Measurements from ENCODE around the gene HIP1.

DNA sequence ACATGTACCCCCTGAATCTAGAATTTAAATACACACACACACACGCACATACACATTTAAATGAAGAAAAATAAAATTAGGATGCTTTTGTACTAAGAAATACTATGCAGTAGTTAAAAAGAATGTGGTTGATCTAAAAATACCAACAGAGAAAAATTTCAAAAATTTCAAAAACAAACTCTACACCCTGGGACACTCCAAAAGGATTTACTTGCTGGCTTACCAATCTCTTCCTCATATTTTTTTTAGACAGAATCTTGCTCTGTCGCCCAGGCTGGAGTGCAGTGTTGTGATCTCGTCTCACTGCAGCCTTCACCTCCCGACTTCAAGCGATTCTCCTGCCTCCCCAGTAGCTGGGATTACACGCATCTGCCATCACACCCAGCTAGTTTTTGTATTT lies 80.9 kb downstream of the HIP1 start:
- TF ChIP-seq NFRKB (IDR thresholded peaks at IDR 0.05) (no peak), PKNOX1 (IDR thresholded peaks at IDR 0.05) (no peak), CTBP1 (IDR thresholded peaks at IDR 0.05; ENCODE audit: borderline replicate concordance) (no peak), BHLHE40 (IDR thresholded peaks at IDR 0.05; ENCODE audit: borderline replicate concordance) (no peak), FOXA1 (IDR thresholded peaks at IDR 0.05) (no peak), ZNF384 (IDR thresholded peaks at IDR 0.05) (no peak), SUZ12 (IDR thresholded peaks at IDR 0.05) (no peak), ARNT (IDR thresholded peaks at IDR 0.05) (no peak), FOXM1 (IDR thresholded peaks at IDR 0.05; ENCODE audit: borderline replicate concordance) (no peak), LEF1 (IDR thresholded peaks at IDR 0.05; ENCODE audit: borderline replicate concordance) (no peak), FOXK2 (IDR thresholded peaks at IDR 0.05) (no peak)

Data from HEK293T (cell line).